Natural killer cell (primary cell): ENCODE results near the gene ZNF354B. TPM values are rescaled to one million over a fixed set of nuclear protein-coding genes. Genes with fewer than 3 reads are reported as not detected.

Experiments
- ATAC-seq, 3 donors: fragments of 150-1000 bp in 2 of 3; fragments of 200-7000 bp in 1 of 3; cut with Tn5 transposase; 1 replicate in 1 of 3; 2 replicates in 2 of 3; pipeline ENCODE4 v1.10.0; 2021; ENCODE audit warnings: mild to moderate bottlenecking in 2 of 3, moderate library complexity in 2 of 3
- DNase-seq, 2 donors: peaks; one replicate each; pipeline versions ENCODE4 v3.0.0 to v3.0.0-alpha.2; 2013 to 2021; ENCODE audit warnings: mixed read lengths in 1 of 2
- H3K27ac ChIP-seq: one replicate; pipeline ENCODE4 v1.5.1; 2013; ENCODE audit warnings: mild to moderate bottlenecking, low read length
- H3K27me3 ChIP-seq: one replicate; pipeline ENCODE4 v1.6.1; 2013; ENCODE audit warnings: low read length; ENCODE audit not compliant: control insufficient read depth, insufficient read depth
- H3K36me3 ChIP-seq: one replicate; pipeline ENCODE4 v1.6.1; 2013; ENCODE audit warnings: low read length; ENCODE audit not compliant: control insufficient read depth, insufficient read depth
- H3K4me1 ChIP-seq: one replicate; pipeline ENCODE4 v1.6.1; 2013; ENCODE audit warnings: low read length; ENCODE audit not compliant: control insufficient read depth, insufficient read depth
- H3K4me3 ChIP-seq: one replicate; pipeline ENCODE4 v1.5.1; 2013; ENCODE audit warnings: low read length
- H3K9me3 ChIP-seq: one replicate; pipeline ENCODE4 v1.6.1; 2013; ENCODE audit warnings: low read length; ENCODE audit not compliant: control insufficient read depth, insufficient read depth
- H3K27ac Mint-ChIP-seq, 2 donors: one replicate each; pipeline ENCODE4 v1.8.0; 2022; ENCODE audit warnings: mild to moderate bottlenecking in 2 of 2, mixed read lengths in 2 of 2, moderate library complexity in 1 of 2
- H3K27me3 Mint-ChIP-seq, 2 donors: one replicate each; pipeline ENCODE4 v1.8.0; 2022; ENCODE audit warnings: low read depth in 2 of 2, mixed read lengths in 2 of 2
- H3K36me3 Mint-ChIP-seq: one replicate; pipeline ENCODE4 v1.8.0; 2022; ENCODE audit warnings: mixed read lengths
- H3K4me1 Mint-ChIP-seq, 2 donors: one replicate each; pipeline ENCODE4 v1.8.0; 2022; ENCODE audit warnings: mixed read lengths in 2 of 2
- H3K4me3 Mint-ChIP-seq: one replicate; pipeline ENCODE4 v1.8.0; 2022; ENCODE audit warnings: mild to moderate bottlenecking, moderate library complexity, mixed read lengths
- H3K9me3 Mint-ChIP-seq, 2 donors: one replicate each; pipeline ENCODE4 v1.8.0; 2022; ENCODE audit warnings: mixed read lengths in 2 of 2
- CTCF ChIP-seq: fragments of 200-600 bp; IDR thresholded peaks from one replicate; pipeline ENCODE4 v1.8.0; 2022; ENCODE audit warnings: antibody characterized with exemption
- WGBS: methylation state at CpG from one replicate; pipeline ENCODE4 v1.1.7; 2013; ENCODE audit warnings: missing lambda C conversion rate; ENCODE audit not compliant: insufficient coverage; 5-methylcytosine and 5-hydroxymethylcytosine counted together
- intact Hi-C: fragments of 100-400 bp; cut with micrococcal nuclease; formaldehyde crosslinking; loops from one replicate; pipeline ENCODE4 v1.14.2; 2022
- total RNA-seq, 4 donors: library from RNA; stranded (reverse); fragments of 120-200 nt in 1 of 4; gene quantifications; one replicate each; pipeline versions ENCODE4 v1.2.3 to v1.2.4, GENCODE V29; 2013 to 2022

ZNF354B gene
- total RNA-seq, 3 donors from 2014 or later (not counting 1 experiment from before 2014, with no cell fraction given): 10.0 to 16.0 (median 13.6) TPM

GRCh38 chr5:178883815-178884430, 24.2 kb downstream of the ZNF354B start:
- peaks cover 19 to 31% of the 10 kb centered on the region in 2 donors for H3K9me3 Mint-ChIP-seq

GRCh38 chr5:178895615-178896571, 36.1 kb downstream of the ZNF354B start, which contains the start of gene ZFP2:
Gene ZFP2, plus strand, starts transcription at chr5:178895913. Its CDS starts 35,401 bp downstream, at chr5:178931314.
- Histone ChIP-seq H3K9me3 (peaks cover 10% of the 10 kb centered on the region), H3K27ac (no peak within 1 kb of the TSS), H3K27me3 (no peaks in the 10 kb centered on the region), H3K4me1 (peaks cover 11% of the 10 kb centered on the region), H3K4me3 (peak within 1 kb of the TSS; percentile 37), H3K36me3 (no peaks in the 10 kb centered on the region)
- peaks cover 2 to 4% of the 10 kb centered on the region in 2 donors for H3K9me3 Mint-ChIP-seq
- TF ChIP-seq CTCF: no peak
- H3K4me3 Mint-ChIP-seq: peak within 1 kb of the TSS; percentile 66
- peaks cover 22% of the 10 kb centered on the region for H3K36me3 Mint-ChIP-seq
- H3K4me1 Mint-ChIP-seq: peaks cover 0 to 5% of the 10 kb centered on the region in 2 donors
- peak within 1 kb of the TSS in 1 of 2 donors; percentile 35 for H3K27ac Mint-ChIP-seq
- H3K27me3 Mint-ChIP-seq: peaks cover 7 to 12% of the 10 kb centered on the region in 2 donors
- DNase-seq: peak in 1 of 2 donors; percentile 49
- intact Hi-C loops: no loop called here
- peak; percentile 40 to 60 (median 60) for ATAC-seq
- WGBS: 5% methylated on average over 79 of the region's 79 CpGs

More at GRCh38 chr5:178883815-178884430, 24.2 kb downstream of the ZNF354B start:
- no peak for TF ChIP-seq CTCF
- intact Hi-C loops: no loop called here
- H3K4me1 Mint-ChIP-seq: no peaks in the 10 kb centered on the region
- no peak overlapping the region for H3K4me3 ChIP-seq
- DNase-seq (no peak), ATAC-seq (no peak)
- no peak overlapping the region for H3K4me3 Mint-ChIP-seq
- H3K36me3 ChIP-seq: peaks cover 36% of the 10 kb centered on the region
- H3K9me3 ChIP-seq: peaks cover 42% of the 10 kb centered on the region
- no peaks in the 10 kb centered on the region for H3K27me3 ChIP-seq
- H3K27ac ChIP-seq: no peak overlapping the region
- no peak overlapping the region for H3K27ac Mint-ChIP-seq
- peaks cover 66% of the 10 kb centered on the region for H3K36me3 Mint-ChIP-seq
- WGBS: 95% methylated on average over 3 of the region's 6 CpGs
- H3K4me1 ChIP-seq: no peaks in the 10 kb centered on the region
- no peaks in the 10 kb centered on the region for H3K27me3 Mint-ChIP-seq

GRCh38 chr5:178899289-178899688, 39.5 kb downstream of the ZNF354B start:
- Histone ChIP-seq H3K36me3 (no peaks in the 10 kb centered on the region), H3K9me3 (peaks cover 3% of the 10 kb centered on the region), H3K27me3 (no peaks in the 10 kb centered on the region), H3K4me3 (no peak overlapping the region), H3K4me1 (peaks cover 11% of the 10 kb centered on the region), H3K27ac (no peak overlapping the region)
- H3K4me1 Mint-ChIP-seq: peaks cover 0 to 5% of the 10 kb centered on the region in 2 donors
- peaks cover 4% of the 10 kb centered on the region in 2 donors for H3K9me3 Mint-ChIP-seq
- peaks cover 10% of the 10 kb centered on the region for H3K36me3 Mint-ChIP-seq
- no peak overlapping the region for H3K27ac Mint-ChIP-seq
- H3K27me3 Mint-ChIP-seq: peaks cover 7 to 9% of the 10 kb centered on the region in 2 donors
- intact Hi-C loops: no loop called here
- WGBS: 87% methylated on average over 5 of the region's 5 CpGs
- ATAC-seq (no peak), DNase-seq (no peak)
- no peak for TF ChIP-seq CTCF
- no peak overlapping the region for H3K4me3 Mint-ChIP-seq
